Gastroesophageal sphincter (tissue), 4 donors: ENCODE data around the gene TMEM229B. TPM values are rescaled to one million over a fixed set of nuclear protein-coding genes. Genes with fewer than 3 reads are reported as not detected.

ENCODE experiments used
- ATAC-seq: fragments of 150-250 bp; one replicate; pipeline ENCODE4 v1.9.1; 2016; ENCODE audit warnings: mild to moderate bottlenecking, moderate library complexity
- H3K27ac ChIP-seq, 4 donors: fragments of 200-600 bp; sonication (generic) in 3 of 4; 1 replicate in 3 of 4; 2 replicates in 1 of 4; pipeline ENCODE4 v1.5.1; 2016 to 2019
- H3K27me3 ChIP-seq: fragments of 200-600 bp; sonication (generic); one replicate; pipeline ENCODE4 v1.5.1; 2019
- H3K36me3 ChIP-seq, 2 donors: fragments of 200-600 bp; sonication (generic); one replicate each; pipeline ENCODE4 v1.5.1; 2019; ENCODE audit warnings: control low read depth in 1 of 2
- H3K4me1 ChIP-seq, 3 donors: fragments of 200-600 bp; sonication (generic); 1 replicate in 2 of 3; 2 replicates in 1 of 3; pipeline ENCODE4 v1.5.1; 2016 to 2019; ENCODE audit warnings: control low read depth in 2 of 3
- H3K4me3 ChIP-seq, 2 donors: fragments of 200-600 bp; sonication (generic); one replicate each; pipeline ENCODE4 v1.5.1; 2019; ENCODE audit warnings: mild to moderate bottlenecking in 1 of 2, moderate library complexity in 1 of 2
- H3K9me3 ChIP-seq, 3 donors: fragments of 200-600 bp; sonication (generic); one replicate each; pipeline ENCODE4 v1.5.1; 2017 to 2019; ENCODE audit warnings: control low read depth in 2 of 3
- CTCF ChIP-seq, 4 experiments: fragments of 200-600 bp in 2 of 4; fragments of 450-650 bp in 2 of 4; sonication (generic) in 1 of 4; IDR thresholded peaks; one replicate each; pipeline ENCODE4 v1.5.1; 2017 to 2019; ENCODE audit warnings: antibody characterized with exemption in 4 of 4, mild to moderate bottlenecking in 2 of 4, moderate library complexity in 2 of 4
- EP300 ChIP-seq: sonication (generic); formaldehyde crosslinking; IDR thresholded peaks from one replicate; pipeline ENCODE4 v1.6.1; 2017; ENCODE audit warnings: antibody characterized with exemption, mild to moderate bottlenecking
- POLR2A ChIP-seq, 2 donors: fragments of 450-650 bp; IDR thresholded peaks; one replicate each; pipeline ENCODE4 v1.6.1; 2017; ENCODE audit warnings: antibody characterized with exemption in 2 of 2, mild to moderate bottlenecking in 2 of 2, moderate library complexity in 1 of 2
- POLR2AphosphoS5 ChIP-seq: sonication (generic); formaldehyde crosslinking; IDR thresholded peaks from one replicate; pipeline ENCODE4 v1.6.1; 2017; ENCODE audit warnings: antibody characterized with exemption
- WGBS, 2 donors: methylation state at CpG; one replicate each; pipeline ENCODE4 v1.1.5; 2018; ENCODE audit warnings: low coverage in 1 of 2; 5-methylcytosine and 5-hydroxymethylcytosine counted together
- total RNA-seq, 4 donors: library from RNA; depleted of rRNA; stranded (reverse); fragments of >200 nt; gene quantifications; one replicate each; pipeline ENCODE4 v1.1.0, GENCODE V29; 2016

Gene TMEM229B
- total RNA-seq, 4 donors from 2014 or later, result 0.94 to 3.9 (median 2.5) TPM

GRCh38 chr14:67500981-67501380 lies 12.5 kb upstream of the TMEM229B start:
- Histone ChIP-seq H3K27ac (no peak overlapping the region), H3K9me3 (no peaks in the 10 kb centered on the region), H3K4me3 (no peak overlapping the region), H3K36me3 (no peaks in the 10 kb centered on the region), H3K27me3 (no peaks in the 10 kb centered on the region), H3K4me1 (no peaks in the 10 kb centered on the region)
- TF ChIP-seq POLR2AphosphoS5 (no peak), CTCF (IDR thresholded peaks at IDR 0.05) (no peak), POLR2A (IDR thresholded peaks at IDR 0.05) (no peak), EP300 (no peak)
- WGBS, 2 donors, result 81 to 84% methylated on average over 3 of the region's 3 CpGs
- no peak for ATAC-seq

- Histone ChIP-seq H3K27me3 (no peaks in the 10 kb centered on the region), H3K36me3 (no peaks in the 10 kb centered on the region), H3K9me3 (peaks cover 0 to 18% (median 0%) of the 10 kb centered on the region in 3 donors), H3K4me1 (no peaks in the 10 kb centered on the region), H3K4me3 (no peak overlapping the region), H3K27ac (no peak overlapping the region)
- 92 to 93% methylated on average over 3 to 4 of the region's 4 CpGs for WGBS, 2 donors
- ATAC-seq, result no peak
- no peak for TF ChIP-seq CTCF (IDR thresholded peaks at IDR 0.05)
- TF ChIP-seq EP300, result no peak
These were observed 9.2 kb upstream of the TMEM229B start for GRCh38 chr14:67497716-67498115.

- no peak for ATAC-seq
- peaks cover 0 to 21% (median 0%) of the 10 kb centered on the region in 3 donors for H3K9me3 ChIP-seq
- H3K36me3 ChIP-seq, result no peaks in the 10 kb centered on the region
- TF ChIP-seq CTCF (IDR thresholded peaks at IDR 0.05) (no peak), POLR2A (IDR thresholded peaks at IDR 0.05) (no peak), POLR2AphosphoS5 (no peak), EP300 (no peak)
- no peaks in the 10 kb centered on the region for H3K4me1 ChIP-seq
- no peaks in the 10 kb centered on the region for H3K27me3 ChIP-seq
- WGBS, 2 donors, result 50 to 82% methylated on average over 1 to 10 of the region's 13 CpGs
- no peak overlapping the region for H3K4me3 ChIP-seq
- H3K27ac ChIP-seq, result no peak overlapping the region
These were observed 8.7 kb upstream of the TMEM229B start for GRCh38 chr14:67497216-67497615.

- WGBS, 2 donors, result 100% methylated on average over 1 of the region's 1 CpG; no CpG with 5 or more reads in 1 of the 2 donors
- H3K36me3 ChIP-seq, result no peaks in the 10 kb centered on the region
- ATAC-seq, result no peak
- no peak for TF ChIP-seq CTCF (IDR thresholded peaks at IDR 0.05)
- no peak for TF ChIP-seq POLR2AphosphoS5
- TF ChIP-seq EP300, result no peak
- TF ChIP-seq POLR2A (IDR thresholded peaks at IDR 0.05), result no peak
- no peak overlapping the region for H3K27ac ChIP-seq
- H3K27me3 ChIP-seq, result no peaks in the 10 kb centered on the region
- H3K9me3 ChIP-seq, result peaks cover 0 to 21% (median 0%) of the 10 kb centered on the region in 3 donors
- no peak overlapping the region for H3K4me3 ChIP-seq
- no peaks in the 10 kb centered on the region for H3K4me1 ChIP-seq
These were observed 7.3 kb upstream of the TMEM229B start for GRCh38 chr14:67495827-67496226.

GRCh38 chr14:67493092-67493717 lies 4.7 kb upstream of the TMEM229B start:
- WGBS, 2 donors, result 96 to 97% methylated on average over 6 to 7 of the region's 8 CpGs
- Histone ChIP-seq H3K27ac (no peak overlapping the region), H3K36me3 (no peaks in the 10 kb centered on the region), H3K27me3 (no peaks in the 10 kb centered on the region), H3K4me3 (no peak overlapping the region), H3K9me3 (peaks cover 0 to 21% (median 0%) of the 10 kb centered on the region in 3 donors), H3K4me1 (no peaks in the 10 kb centered on the region)
- no peak for ATAC-seq
- no peak for TF ChIP-seq EP300
- TF ChIP-seq POLR2A (IDR thresholded peaks at IDR 0.05), result no peak
- no peak for TF ChIP-seq CTCF (IDR thresholded peaks at IDR 0.05)
- no peak for TF ChIP-seq POLR2AphosphoS5
